A549 (cell line): ENCODE measurements around the gene SND1.

Experiments
- CTCF ChIP-seq: fragments of >200 bp; sonication (Bioruptor Twin); formaldehyde crosslinking; IDR thresholded peaks from 3 replicates; pipeline ENCODE4 v1.5.1; 2016
- HDAC2 ChIP-seq: fragments of 200-600 bp; sonication (generic); IDR thresholded peaks from 2 replicates; pipeline ENCODE4 v1.6.1; 2016
- HOXB13 ChIP-seq: fragments of 250-450 bp; sonication (Bioruptor Pico); IDR thresholded peaks from 2 replicates; pipeline ENCODE4 v1.5.0; 2020; ENCODE audit warnings: low read depth, mild to moderate bottlenecking, moderate library complexity
- POLR2A ChIP-seq: IDR thresholded peaks from 2 replicates; pipeline ENCODE4 v1.6.1; 2012; ENCODE audit warnings: mild to moderate bottlenecking, low read length
- RFX5 ChIP-seq: fragments of 450-650 bp; IDR thresholded peaks from 2 replicates; pipeline ENCODE4 v1.7.1; 2014; ENCODE audit warnings: antibody characterized with exemption, mild to moderate bottlenecking, moderate library complexity

- TF ChIP-seq CTCF (no peak), POLR2A (no peak), RFX5 (no peak), HDAC2 (no peak), HOXB13 (no peak)
Observed at GRCh38 chr7:127731431-127732080, 79.6 kb downstream of the SND1 start.
